AG09319 (cell line): ENCODE measurements around the gene GRIPAP1.

Source experiments
- DNase-seq: peaks from one replicate; pipeline ENCODE4 v3.0.0-alpha.2; 2010; ENCODE audit warnings: low read depth; ENCODE audit errors: extremely low read depth
- CTCF ChIP-seq: IDR thresholded peaks from 2 replicates; pipeline ENCODE4 v1.5.1; 2011; ENCODE audit warnings: low read depth, mild to moderate bottlenecking, inconsistent platforms, low read length, moderate library complexity

GRIPAP1 gene

DNA sequence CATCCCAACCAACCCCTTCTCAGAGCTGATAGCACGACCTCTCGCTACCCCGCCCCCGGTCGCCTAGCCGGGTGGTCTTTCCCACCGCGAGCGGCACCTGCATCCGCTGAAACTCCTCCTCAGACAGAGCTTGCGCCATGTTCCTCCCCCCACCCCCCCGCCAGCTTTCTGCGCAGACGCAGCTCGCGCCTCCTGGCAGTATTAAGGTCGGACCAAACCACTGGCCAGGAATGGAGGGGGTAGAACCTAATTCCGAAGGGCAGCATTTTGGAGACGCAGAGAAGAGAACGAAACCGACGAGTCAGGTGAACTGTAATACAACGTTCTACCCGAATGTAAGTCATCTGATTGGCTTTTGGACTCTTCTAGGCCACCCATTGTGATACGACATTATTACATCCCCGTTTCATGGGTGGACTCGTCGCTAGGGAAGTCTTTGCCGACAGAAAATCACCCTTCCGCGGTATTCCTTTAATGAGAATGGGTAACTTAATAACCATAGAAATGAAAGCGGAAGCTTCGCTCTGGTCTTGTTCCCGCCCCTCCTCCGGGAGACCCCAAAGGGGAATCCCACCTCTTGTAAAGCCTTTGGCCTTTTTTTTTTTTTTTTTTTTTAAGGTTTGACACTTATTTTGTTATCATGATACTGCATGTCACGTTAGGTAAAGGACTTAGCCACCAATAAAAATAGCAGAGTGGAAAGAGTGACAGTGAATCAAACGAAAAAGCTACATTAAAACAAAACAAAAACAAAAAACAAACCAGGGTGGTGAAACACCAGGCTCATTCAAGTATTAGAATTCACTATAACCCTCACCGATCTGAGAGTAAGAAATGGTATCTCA is at the start of gene GRIPAP1:
Gene GRIPAP1 (minus strand): TSS at position 174 of the 845 bp plus-strand sequence. CDS start 35 bp downstream, at position 139.
- peak; percentile 70 for DNase-seq
- no peak for TF ChIP-seq CTCF

DNA sequence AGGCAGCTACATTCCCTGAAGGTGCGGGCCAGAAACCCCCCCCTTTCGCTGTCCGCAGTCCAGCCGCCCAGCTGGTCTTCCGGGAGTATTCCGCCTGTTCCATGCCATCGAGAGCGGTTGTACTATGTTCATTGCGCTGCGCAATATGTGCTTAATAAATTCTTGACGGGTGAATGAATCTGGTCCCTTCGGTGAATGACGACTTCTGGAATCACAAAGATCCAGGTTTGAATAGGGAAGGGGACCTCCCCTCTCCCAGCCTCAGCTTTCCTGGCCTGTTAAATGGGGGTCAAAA is 41.9 kb upstream of the GRIPAP1 start:
- TF ChIP-seq CTCF, result no peak

GRCh38 chrX:49043220-49043986 is 41.3 kb upstream of the GRIPAP1 start, which contains the start of gene TFE3:
Gene TFE3 (minus strand): TSS chrX:49043357. CDS start chrX:49043226, 131 bp downstream.
- peak; percentile 98 for DNase-seq
- peak; percentile 50 for TF ChIP-seq CTCF

More for the DNA sequence above, 41.9 kb upstream of the GRIPAP1 start:
- DNase-seq, result no peak

DNA sequence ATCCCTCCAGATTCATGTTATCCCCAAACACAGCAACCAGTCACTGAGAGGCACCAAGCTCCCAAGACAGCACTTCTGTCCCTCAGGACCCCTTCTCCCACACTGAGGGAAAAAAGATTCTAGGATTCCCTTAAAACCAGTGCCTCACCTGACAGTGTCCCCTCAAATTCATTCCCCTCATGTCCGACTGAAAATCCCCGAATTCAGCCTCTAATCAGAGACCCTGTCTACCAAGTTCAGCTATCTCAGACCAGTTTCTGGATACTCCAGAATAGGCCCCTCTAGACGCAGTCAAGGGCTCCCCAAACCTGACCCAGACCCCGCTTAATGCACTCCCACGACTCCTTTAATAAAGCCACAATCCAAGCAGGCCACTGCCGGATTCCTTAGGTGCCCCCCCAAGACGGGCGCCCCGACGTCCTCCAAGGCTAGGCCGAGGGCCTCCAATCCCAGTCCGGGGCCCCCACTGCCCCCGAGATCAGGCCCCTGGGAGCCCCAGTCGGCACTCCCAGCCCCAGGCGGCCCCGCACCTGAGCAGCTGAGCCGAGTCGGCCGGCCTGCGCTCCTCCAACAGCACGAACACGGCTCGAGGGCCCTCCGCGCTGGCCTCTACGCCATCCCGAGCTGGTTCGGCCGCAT is 40.6 kb upstream of the GRIPAP1 start:
- DNase-seq, result no peak
- TF ChIP-seq CTCF, result no peak

DNA sequence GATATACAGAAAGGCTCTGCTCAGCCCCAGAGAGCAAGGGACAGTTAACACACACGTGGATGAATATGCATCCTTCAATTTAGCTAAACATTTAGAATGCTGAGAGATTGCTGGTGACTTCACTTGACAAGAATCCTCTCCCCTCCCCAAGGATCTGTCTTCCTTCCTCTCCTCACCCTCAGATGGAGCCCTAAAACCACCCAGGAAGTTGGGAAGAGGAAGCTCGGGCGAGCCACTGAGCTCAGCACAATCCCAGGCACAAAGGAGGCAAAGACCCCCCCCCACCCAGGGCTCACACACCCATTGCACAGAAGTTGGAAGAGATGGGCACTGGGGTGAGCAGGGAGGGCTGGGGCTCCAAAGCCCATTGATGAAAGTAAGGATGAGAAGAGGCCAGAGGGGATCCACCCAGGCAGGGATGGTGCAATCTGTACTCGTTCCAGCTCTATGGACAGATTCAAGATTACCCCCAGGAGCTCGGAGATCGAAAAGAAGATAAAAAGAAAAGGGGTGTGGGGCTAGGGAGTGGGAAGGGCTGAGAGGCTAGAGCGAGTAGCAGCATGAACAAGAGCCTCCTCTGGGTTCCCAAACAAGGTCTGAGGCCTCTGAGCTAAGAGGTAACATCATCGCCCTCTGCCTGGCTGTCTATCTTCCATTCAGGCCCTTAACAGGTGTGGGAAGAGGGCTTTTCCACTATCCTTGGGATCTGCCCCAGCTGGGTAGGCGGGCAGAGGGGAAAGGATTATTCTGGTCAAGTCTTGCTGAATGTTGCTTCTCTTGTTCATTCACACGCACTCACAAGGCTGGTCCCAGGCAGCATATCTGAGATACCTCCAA is 39.9 kb upstream of the GRIPAP1 start:
- TF ChIP-seq CTCF, result no peak
- no peak for DNase-seq

GRCh38 chrX:49040376-49040955 is 38.4 kb upstream of the GRIPAP1 start:
- no peak for TF ChIP-seq CTCF
- DNase-seq, result no peak
